Retinal pigment epithelial cell (primary cell): ENCODE results near the gene ELL3.

Source experiments
- DNase-seq: peaks from one replicate; pipeline ENCODE4 v3.0.0-alpha.2; 2010; ENCODE audit warnings: low read depth
- H3K4me3 ChIP-seq: 2 replicates; pipeline ENCODE4 v1.5.1; 2011; ENCODE audit warnings: mild to moderate bottlenecking, low read length, control low read depth, moderate library complexity
- TF ChIP-seq, protein P1 (sequence below): conservative IDR thresholded peaks from 2 replicates; pipeline ENCODE4 v1.5.1; 2011; ENCODE audit warnings: low read depth, low read length, control low read depth, inconsistent platforms

Gene ELL3

GRCh38 chr15:43769584-43770228 is 7.1 kb downstream of the ELL3 start:
- H3K4me3 ChIP-seq: no peak overlapping the region
- TF ChIP-seq, protein P1, sequence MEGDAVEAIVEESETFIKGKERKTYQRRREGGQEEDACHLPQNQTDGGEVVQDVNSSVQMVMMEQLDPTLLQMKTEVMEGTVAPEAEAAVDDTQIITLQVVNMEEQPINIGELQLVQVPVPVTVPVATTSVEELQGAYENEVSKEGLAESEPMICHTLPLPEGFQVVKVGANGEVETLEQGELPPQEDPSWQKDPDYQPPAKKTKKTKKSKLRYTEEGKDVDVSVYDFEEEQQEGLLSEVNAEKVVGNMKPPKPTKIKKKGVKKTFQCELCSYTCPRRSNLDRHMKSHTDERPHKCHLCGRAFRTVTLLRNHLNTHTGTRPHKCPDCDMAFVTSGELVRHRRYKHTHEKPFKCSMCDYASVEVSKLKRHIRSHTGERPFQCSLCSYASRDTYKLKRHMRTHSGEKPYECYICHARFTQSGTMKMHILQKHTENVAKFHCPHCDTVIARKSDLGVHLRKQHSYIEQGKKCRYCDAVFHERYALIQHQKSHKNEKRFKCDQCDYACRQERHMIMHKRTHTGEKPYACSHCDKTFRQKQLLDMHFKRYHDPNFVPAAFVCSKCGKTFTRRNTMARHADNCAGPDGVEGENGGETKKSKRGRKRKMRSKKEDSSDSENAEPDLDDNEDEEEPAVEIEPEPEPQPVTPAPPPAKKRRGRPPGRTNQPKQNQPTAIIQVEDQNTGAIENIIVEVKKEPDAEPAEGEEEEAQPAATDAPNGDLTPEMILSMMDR: peak; percentile 97
- no peak for DNase-seq

- DNase-seq: no peak
- TF ChIP-seq, protein P1: no peak
- no peak overlapping the region for H3K4me3 ChIP-seq
These were observed 12.8 kb downstream of the ELL3 start for GRCh38 chr15:43763819-43764446.

DNA sequence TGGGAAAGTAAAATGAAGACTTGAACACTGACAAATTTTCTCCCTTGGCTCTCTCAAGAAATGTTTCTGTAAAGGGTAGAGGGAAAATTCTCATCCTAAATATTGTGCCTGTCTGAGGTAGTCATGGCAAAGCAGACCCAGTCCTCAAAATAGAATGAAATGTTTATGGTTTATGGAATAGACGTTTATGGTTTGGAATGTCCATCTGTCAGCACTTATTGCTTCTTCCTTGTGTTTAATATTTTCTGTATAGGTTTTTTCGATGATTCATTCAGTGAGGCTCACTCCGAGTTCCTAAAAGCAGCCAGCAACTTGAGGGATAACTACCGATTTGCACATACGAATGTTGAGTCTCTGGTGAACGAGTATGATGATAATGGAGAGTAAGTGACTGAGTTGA is 13.9 kb downstream of the ELL3 start:
- H3K4me3 ChIP-seq: no peak overlapping the region
- TF ChIP-seq, protein P1: no peak
- DNase-seq: no peak

DNA sequence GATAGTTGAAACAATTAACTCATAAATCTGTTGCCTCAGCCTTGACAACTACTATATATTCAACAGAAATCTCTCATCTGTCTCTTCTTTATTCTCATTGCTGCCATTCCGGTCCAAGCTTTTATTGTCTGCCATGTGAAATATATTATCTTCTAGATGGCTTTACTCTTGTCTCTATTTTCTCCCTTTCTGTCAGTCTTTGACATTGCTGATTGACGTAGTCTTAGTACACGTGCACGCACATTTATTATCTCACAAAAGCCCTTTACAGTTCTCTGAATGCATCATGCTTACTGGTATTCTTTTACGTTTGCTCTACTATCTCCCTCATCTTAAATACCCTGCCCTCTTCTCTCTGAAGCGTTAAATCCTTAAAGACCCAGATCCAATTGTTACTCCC is 24.9 kb downstream of the ELL3 start:
- TF ChIP-seq, protein P1: no peak
- DNase-seq: no peak
- H3K4me3 ChIP-seq: no peak overlapping the region

DNA sequence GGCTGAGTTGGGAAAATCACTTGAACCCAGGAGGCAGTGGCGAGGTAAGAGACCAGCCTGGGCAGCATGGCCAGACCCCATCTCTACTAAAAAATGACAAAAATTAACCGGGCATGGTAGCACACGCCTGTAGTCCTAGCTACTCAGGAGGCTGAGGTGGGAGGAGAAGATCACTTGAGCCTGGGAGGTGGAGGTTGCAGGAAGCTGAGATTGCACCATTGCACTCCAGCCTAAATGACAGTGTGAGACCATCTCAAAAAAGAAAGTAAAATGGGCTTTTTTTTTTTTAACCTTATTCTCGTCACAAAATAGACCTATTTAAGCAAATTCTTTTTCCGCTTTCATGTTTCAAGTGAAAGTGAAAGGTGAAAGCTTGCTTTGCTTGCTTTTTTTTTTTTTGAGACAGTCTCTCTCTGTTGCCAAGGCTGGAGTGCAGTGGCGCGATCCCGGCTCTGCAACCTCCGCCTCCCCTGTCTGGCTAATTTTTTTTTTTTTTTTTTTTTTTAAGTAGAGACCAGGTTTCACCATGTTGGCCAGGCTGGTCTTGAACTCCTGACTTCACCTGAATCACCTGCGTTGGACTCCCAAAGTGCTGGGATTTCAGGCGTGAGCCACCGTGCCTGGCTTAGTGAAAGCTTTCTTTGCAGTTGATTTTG is 26.9 kb downstream of the ELL3 start:
- H3K4me3 ChIP-seq: no peak overlapping the region
- TF ChIP-seq, protein P1: no peak
- no peak for DNase-seq

- TF ChIP-seq, protein P1: no peak
- no peak overlapping the region for H3K4me3 ChIP-seq
- no peak for DNase-seq
These were observed 28.4 kb downstream of the ELL3 start for GRCh38 chr15:43748376-43748775.

GRCh38 chr15:43746903-43747309 is 29.9 kb downstream of the ELL3 start:
- peak overlapping the region; percentile 74 for H3K4me3 ChIP-seq
- DNase-seq: peak; percentile 6

DNA sequence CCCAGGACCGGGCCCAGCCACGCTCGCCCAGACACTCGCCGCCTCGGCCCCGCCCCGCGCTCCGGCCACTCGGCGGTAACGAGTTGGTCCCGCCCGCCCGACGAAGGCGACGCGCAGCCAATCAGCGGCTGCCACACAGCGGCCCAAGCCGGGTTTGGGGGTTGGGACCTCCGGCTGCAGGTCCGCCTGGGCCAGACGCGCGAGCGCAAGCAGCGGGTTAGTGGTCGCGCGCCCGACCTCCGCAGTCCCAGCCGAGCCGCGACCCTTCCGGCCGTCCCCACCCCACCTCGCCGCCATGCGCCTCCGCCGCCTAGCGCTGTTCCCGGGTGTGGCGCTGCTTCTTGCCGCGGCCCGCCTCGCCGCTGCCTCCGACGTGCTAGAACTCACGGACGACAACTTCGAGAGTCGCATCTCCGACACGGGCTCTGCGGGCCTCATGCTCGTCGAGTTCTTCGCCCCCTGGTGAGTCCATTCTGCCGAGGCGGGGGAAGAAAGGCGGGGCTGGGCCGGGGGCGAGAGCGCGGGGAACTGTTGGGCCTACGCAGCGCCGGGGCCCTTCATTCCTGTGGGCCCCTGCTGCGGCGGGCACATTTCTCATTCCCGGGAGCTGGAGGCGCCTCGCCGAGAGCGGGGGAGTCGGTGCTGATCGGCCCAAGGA is 30.4 kb downstream of the ELL3 start, which contains the start of gene PDIA3:
Gene PDIA3, plus strand, starts transcription at position 194 of the 658 bp plus-strand sequence. Its CDS starts 102 bp downstream, at position 296.
- DNase-seq: peak; percentile 70
- peak within 1 kb of the TSS; percentile 74 for H3K4me3 ChIP-seq
